DMS 273 (cell line): ENCODE results near the gene IQCK.
"Not testable (repeated sequence)": the region's sequence is repeated elsewhere in the genome, so short reads cannot be mapped to it uniquely, and the experiment has no call there.

Source experiments
- DNase-seq: peaks from one replicate; lab custom pipeline; 2025; ENCODE audit not compliant: unreplicated experiment; lab: John Stamatoyannopoulos, UW

The IQCK gene

GRCh38 chr16:19715566-19715965 lies 2.5 kb upstream of the IQCK start:
- no peak for DNase-seq

GRCh38 chr16:19716183-19716582 lies 1.9 kb upstream of the IQCK start:
- DNase-seq = no peak

GRCh38 chr16:19716728-19717127 lies 1.3 kb upstream of the IQCK start:
- DNase-seq = not testable (repeated sequence)

- peak; percentile 52 for DNase-seq
Measured at GRCh38 chr16:19717314-19717713, 757 bp upstream of the IQCK start.

- DNase-seq = peak; percentile 70
Measured at GRCh38 chr16:19718624-19718965, 524 bp downstream of the IQCK start.

GRCh38 chr16:19722269-19722952 lies 4.3 kb downstream of the IQCK start:
- DNase-seq = no peak

- no peak for DNase-seq
Measured at GRCh38 chr16:19722981-19723380, 4.9 kb downstream of the IQCK start.

- no peak for DNase-seq
Measured at GRCh38 chr16:19728636-19728965, 10.5 kb downstream of the IQCK start.

GRCh38 chr16:19733551-19733950 lies 15.5 kb downstream of the IQCK start:
- no peak for DNase-seq

GRCh38 chr16:19735074-19735867 lies 17.2 kb downstream of the IQCK start:
- DNase-seq = peak; percentile 8

- no peak for DNase-seq
Measured at GRCh38 chr16:19737306-19738038, 19.4 kb downstream of the IQCK start.

- DNase-seq = no peak
Measured at GRCh38 chr16:19741354-19741753, 23.3 kb downstream of the IQCK start.

GRCh38 chr16:19743816-19744159 lies 25.7 kb downstream of the IQCK start:
- DNase-seq = no peak

GRCh38 chr16:19744670-19745069 lies 26.6 kb downstream of the IQCK start:
- DNase-seq = no peak

- DNase-seq = no peak
Measured at GRCh38 chr16:19745286-19746010, 27.4 kb downstream of the IQCK start.

- peak; percentile 16 for DNase-seq
Measured at GRCh38 chr16:19746561-19746960, 28.5 kb downstream of the IQCK start.

GRCh38 chr16:19748389-19749168 lies 30.5 kb downstream of the IQCK start:
- peak; percentile 24 for DNase-seq

GRCh38 chr16:19749571-19750080 lies 31.6 kb downstream of the IQCK start:
- no peak for DNase-seq

- DNase-seq = no peak
Measured at GRCh38 chr16:19751478-19752385, 33.7 kb downstream of the IQCK start.
